HAP-1 (cell line): ENCODE measurements around the gene ATP2A3.

Experiments used
- DNase-seq, 2 experiments: peaks; one replicate each; pipeline ENCODE4 v3.0.0-alpha.2; 2016 to 2020; ENCODE audit warnings: low spot score in 2 of 2
- H3K27me3 ChIP-seq: fragments of 250-450 bp; sonication (Bioruptor Pico); 2 replicates; pipeline ENCODE4 v1.5.1; 2020; ENCODE audit warnings: low read depth, mild to moderate bottlenecking, moderate library complexity
- H3K36me3 ChIP-seq: fragments of 250-450 bp; sonication (Bioruptor Pico); replicated peaks from 2 replicates; pipeline ENCODE4 v1.5.1; 2020; ENCODE audit warnings: mild to moderate bottlenecking
- H3K4me1 ChIP-seq: fragments of 250-450 bp; sonication (Bioruptor Pico); 2 replicates; pipeline ENCODE4 v1.5.1; 2020; ENCODE audit warnings: mild to moderate bottlenecking
- H3K4me3 ChIP-seq: fragments of 250-450 bp; sonication (Bioruptor Pico); 2 replicates; pipeline ENCODE4 v1.5.1; 2020; ENCODE audit warnings: mild to moderate bottlenecking, moderate library complexity
- H3K9me3 ChIP-seq: fragments of 250-450 bp; sonication (Bioruptor Pico); 2 replicates; pipeline ENCODE4 v1.5.1; 2020; ENCODE audit warnings: mild to moderate bottlenecking, moderate library complexity
- in situ Hi-C: fragments of 300-500 bp; cut with MboI; formaldehyde crosslinking; loops from 3 replicates; pipeline ENCODE4 v1.14.3; 2020; ENCODE audit warnings: low sequenced_read_pairs, inconsistent platforms, mixed read lengths

ATP2A3 gene

GRCh38 chr17:3929181-3929580, 35.1 kb downstream of the ATP2A3 start:
- Histone ChIP-seq H3K4me3 (no peak overlapping the region), H3K9me3 (no peaks in the 10 kb centered on the region), H3K27me3 (no peaks in the 10 kb centered on the region), H3K4me1 (no peaks in the 10 kb centered on the region), H3K36me3 (no peaks in the 10 kb centered on the region)
- in situ Hi-C loops: no loop called here
- DNase-seq: no peak

DNA sequence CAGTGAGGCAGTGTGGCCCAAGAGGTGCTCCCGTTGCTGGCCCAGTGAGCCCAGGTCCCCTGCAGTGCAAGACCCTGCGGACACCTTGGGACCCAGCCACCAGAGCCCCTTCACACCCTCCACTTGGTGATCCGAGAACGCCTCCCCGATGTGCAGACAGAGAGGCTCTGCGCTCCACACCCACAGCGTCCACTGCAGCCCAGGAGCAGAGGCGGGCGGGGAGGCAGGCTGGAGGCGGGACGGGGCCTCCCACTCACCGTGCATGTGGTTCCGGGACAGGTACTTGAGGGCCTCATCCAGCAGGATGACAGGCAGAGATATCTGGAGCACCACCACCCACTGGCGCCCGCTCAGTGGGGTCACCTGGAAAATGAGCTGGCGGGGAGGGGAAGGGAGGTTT, 35.8 kb downstream of the ATP2A3 start:
- Histone ChIP-seq H3K36me3 (no peaks in the 10 kb centered on the region), H3K27me3 (no peaks in the 10 kb centered on the region), H3K9me3 (no peaks in the 10 kb centered on the region), H3K4me1 (no peaks in the 10 kb centered on the region), H3K4me3 (no peak overlapping the region)
- in situ Hi-C loops: no loop called here
- no peak for DNase-seq

DNA sequence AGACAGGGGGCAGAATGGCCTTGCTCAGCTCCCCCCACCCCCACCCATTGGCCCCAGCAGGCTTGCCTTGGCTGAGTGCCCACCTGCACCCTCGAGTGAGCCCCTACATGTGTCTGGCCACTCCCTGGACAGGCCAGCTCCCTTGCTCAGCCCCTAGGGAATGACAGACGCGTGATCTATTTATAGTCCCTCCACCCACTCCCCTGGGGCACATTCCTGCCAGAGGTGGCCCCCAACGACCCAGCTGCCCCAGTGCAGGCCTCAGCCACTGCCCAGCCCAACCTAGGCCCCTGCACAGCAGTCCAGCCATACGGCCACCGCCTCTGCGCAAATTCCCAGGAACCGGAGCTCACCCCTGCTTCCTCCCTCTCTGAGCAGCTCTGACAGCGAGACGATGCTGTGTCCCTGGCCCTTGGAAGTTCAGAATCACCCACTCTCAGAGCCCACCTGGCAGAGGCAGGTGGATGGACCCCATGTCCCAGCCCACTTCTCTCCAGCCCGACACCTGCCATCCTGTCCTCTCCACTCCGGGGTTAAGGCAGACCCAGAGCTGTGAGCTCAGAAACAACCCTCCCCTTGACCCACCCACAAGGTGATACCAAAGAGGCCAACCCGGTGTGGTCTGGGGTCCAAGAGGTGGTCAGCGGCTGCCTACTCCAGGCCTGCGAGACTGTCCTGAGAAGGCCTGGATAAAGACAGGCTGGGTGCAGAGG, 36.5 kb downstream of the ATP2A3 start:
- no peaks in the 10 kb centered on the region for H3K4me1 ChIP-seq
- in situ Hi-C loops: no loop called here
- H3K27me3 ChIP-seq: no peaks in the 10 kb centered on the region
- no peak for DNase-seq
- H3K4me3 ChIP-seq: no peak overlapping the region
- H3K9me3 ChIP-seq: no peaks in the 10 kb centered on the region
- no peaks in the 10 kb centered on the region for H3K36me3 ChIP-seq

DNA sequence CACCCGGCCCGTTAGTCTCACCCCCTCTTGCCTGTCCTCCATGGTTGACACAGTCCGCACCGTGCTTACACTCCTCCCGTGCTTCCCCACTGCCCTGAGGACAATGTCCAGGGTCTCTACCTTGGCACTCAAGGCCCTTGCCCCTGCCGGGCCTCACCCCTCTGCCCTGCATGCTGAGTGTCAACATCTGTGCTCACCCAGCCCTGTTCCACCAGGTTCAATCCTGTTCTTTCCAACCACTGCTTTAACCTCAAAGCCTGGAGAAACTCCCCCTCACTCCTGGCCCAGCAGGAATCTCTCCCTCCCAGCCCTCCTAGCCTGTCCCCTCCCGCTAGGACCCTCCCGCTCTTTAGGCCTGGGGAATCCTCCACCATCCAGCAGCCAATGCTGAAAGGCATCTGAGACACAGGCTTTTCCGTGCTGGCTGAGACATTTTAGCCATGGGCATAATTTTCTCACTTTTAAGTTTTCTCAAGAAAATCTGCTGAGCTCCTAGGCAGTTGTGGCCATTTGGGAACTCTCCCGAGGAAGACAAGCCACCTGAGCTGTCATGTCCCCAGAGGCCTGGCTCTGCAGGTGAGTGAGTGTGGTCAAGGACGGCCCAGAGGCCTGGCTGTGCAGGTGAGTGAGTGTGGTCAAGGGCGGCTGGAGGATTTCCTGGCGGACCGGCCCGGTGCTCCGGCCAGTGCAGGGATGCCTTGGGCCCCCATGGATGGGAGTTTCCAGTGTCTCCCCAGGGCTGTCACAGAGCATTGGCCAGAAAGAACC, 37.2 kb downstream of the ATP2A3 start:
- Histone ChIP-seq H3K4me1 (no peaks in the 10 kb centered on the region), H3K9me3 (no peaks in the 10 kb centered on the region), H3K4me3 (no peak overlapping the region), H3K27me3 (no peaks in the 10 kb centered on the region), H3K36me3 (no peaks in the 10 kb centered on the region)
- no peak for DNase-seq
- in situ Hi-C loops: no loop called here

GRCh38 chr17:3925684-3926485, 38.4 kb downstream of the ATP2A3 start:
- no peaks in the 10 kb centered on the region for H3K4me1 ChIP-seq
- H3K9me3 ChIP-seq: no peaks in the 10 kb centered on the region
- no peaks in the 10 kb centered on the region for H3K36me3 ChIP-seq
- no peak overlapping the region for H3K4me3 ChIP-seq
- DNase-seq: no peak
- in situ Hi-C loops: no loop called here
- no peaks in the 10 kb centered on the region for H3K27me3 ChIP-seq

DNA sequence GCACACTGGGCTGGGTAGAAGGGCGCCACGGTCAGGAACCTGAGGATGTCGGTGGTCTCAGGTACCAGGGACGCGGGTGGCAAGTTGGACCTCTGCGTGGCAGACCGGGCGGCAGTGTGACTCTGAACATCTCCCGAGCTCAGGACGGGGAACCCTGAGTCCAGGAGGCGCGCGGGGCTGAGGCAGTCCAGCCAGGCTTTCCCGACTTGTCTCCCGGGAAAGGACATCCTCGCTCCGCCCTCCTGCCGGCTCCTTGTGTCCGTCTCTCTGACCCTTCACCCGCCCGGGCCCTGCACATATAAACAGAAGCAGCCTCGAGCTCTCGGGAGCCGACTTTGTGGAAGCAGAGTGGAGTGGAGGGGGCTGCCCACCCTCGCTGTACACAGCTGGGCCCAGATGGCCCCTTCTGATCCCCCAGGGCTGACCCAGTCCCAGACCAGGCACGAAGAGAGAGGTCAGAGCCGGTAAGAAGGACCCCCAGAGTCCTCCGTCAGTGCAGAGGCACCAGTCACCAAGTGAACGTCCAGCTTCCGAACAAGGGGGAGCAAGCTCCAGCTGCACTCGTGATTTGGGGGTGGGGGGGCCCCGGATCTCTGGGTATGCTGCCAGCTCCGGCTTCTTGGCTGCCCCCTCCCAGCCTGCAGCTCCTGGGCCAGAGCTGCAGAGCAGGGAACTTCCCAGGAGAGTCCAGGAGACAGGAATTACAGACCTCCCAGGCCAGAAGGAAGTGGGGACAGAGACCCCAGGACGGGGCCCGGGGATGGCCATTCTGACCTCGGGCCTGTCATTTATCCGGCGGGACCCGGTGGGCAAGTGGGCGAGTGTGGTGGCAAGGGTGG, 39.5 kb downstream of the ATP2A3 start:
- no peaks in the 10 kb centered on the region for H3K4me1 ChIP-seq
- DNase-seq: no peak
- in situ Hi-C loops: no loop called here
- H3K4me3 ChIP-seq: no peak overlapping the region
- H3K9me3 ChIP-seq: no peaks in the 10 kb centered on the region
- no peaks in the 10 kb centered on the region for H3K27me3 ChIP-seq
- no peaks in the 10 kb centered on the region for H3K36me3 ChIP-seq

DNA sequence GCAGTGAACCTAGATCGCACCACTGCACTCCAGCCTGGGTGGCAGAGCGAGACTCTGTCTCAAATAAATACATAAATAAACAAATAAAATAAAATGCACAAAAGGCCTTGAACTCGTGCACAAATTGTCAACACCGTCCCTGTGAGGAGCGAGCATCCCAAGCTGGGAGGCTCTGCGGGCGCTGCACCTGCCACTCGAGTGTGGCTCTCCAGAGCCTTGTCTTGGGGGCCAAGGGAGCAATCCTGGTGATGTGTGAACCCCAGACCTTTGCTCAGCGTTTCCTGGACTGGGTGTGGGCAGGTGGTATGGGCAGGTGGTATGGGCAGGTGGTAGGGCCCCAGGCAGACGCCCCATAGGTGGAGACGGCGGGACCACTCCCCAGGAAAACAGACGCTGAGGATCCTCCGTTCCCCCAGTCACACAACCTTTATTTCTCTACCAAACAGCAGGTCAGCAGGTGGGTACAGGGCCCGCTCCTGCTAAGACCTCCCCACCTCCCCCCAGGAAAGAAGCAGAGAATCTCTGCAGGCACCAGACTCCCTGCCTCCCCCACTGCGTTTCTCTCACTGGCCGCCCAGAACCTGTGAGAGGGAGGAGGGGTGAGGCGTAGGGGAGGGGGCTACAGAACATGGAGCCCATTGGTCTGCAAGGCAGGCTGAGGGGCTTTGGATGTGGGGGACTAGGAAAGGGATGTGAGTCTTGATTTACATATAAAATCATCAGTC, 40.6 kb downstream of the ATP2A3 start:
- Histone ChIP-seq H3K4me1 (no peaks in the 10 kb centered on the region), H3K27me3 (no peaks in the 10 kb centered on the region), H3K9me3 (no peaks in the 10 kb centered on the region), H3K4me3 (no peak overlapping the region), H3K36me3 (no peaks in the 10 kb centered on the region)
- in situ Hi-C loops: no loop called here
- DNase-seq: no peak

DNA sequence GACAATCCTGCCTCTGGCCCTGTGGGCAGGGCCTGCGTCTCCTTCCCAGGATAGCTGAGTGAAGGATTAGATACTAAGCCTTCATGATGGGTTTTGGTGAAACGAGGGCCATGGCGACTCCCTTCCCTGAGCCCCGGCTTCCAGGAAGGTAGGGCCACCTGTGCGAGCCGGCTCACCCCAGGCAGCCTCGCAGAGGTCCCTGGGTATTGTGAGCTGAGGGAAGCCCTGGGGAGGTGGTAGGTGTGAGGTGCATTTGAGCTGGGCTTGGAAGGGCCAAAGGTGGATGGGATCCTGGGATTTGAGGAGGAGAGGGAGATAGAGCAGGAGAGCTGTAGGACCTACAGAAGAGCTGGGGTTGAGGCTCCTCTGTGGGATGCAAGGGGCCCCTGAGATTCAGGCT, 41.5 kb downstream of the ATP2A3 start:
- Histone ChIP-seq H3K27me3 (no peaks in the 10 kb centered on the region), H3K4me3 (no peak overlapping the region), H3K4me1 (no peaks in the 10 kb centered on the region), H3K9me3 (no peaks in the 10 kb centered on the region), H3K36me3 (no peaks in the 10 kb centered on the region)
- in situ Hi-C loops: no loop called here
- DNase-seq: no peak

- Histone ChIP-seq H3K36me3 (no peaks in the 10 kb centered on the region), H3K4me3 (no peak overlapping the region), H3K9me3 (no peaks in the 10 kb centered on the region), H3K4me1 (no peaks in the 10 kb centered on the region), H3K27me3 (no peaks in the 10 kb centered on the region)
- no peak for DNase-seq
- in situ Hi-C loops: no loop called here
Measured at GRCh38 chr17:3921502-3922319, 42.5 kb downstream of the ATP2A3 start.

- Histone ChIP-seq H3K27me3 (no peaks in the 10 kb centered on the region), H3K9me3 (no peaks in the 10 kb centered on the region), H3K4me1 (no peaks in the 10 kb centered on the region), H3K4me3 (no peak overlapping the region), H3K36me3 (no peaks in the 10 kb centered on the region)
- DNase-seq: no peak
- in situ Hi-C loops: no loop called here
Measured at GRCh38 chr17:3921006-3921405, 43.2 kb downstream of the ATP2A3 start.

DNA sequence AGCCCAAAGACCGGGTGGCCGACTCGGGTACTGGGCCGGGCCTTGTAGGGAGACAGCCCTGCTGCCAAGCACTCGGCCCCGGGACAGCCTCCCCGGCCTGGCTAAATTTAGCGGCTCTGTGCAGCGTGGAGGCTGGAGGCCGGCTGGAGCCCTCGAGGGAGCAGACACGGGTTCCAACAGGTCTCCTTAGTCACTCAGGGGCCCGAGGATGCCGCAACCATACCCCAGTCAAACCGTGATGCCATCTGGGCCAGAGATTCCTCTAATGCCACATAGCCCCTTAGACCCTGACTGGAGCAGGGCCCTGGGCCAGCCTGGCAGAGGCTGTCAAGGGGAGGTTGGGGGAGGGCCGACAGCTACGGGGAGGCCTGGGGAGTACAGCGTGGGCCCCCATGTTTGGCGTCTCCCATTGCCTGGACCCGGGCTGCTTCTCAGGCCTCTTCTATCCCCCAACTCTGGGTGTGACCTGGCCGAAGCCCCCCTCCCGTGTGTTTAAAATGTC, 45.1 kb downstream of the ATP2A3 start:
- no peak for DNase-seq
- no peak overlapping the region for H3K4me3 ChIP-seq
- no peaks in the 10 kb centered on the region for H3K27me3 ChIP-seq
- no peaks in the 10 kb centered on the region for H3K9me3 ChIP-seq
- in situ Hi-C loops: no loop called here
- no peaks in the 10 kb centered on the region for H3K4me1 ChIP-seq
- no peaks in the 10 kb centered on the region for H3K36me3 ChIP-seq

GRCh38 chr17:3918372-3919122, 45.7 kb downstream of the ATP2A3 start:
- Histone ChIP-seq H3K4me1 (no peaks in the 10 kb centered on the region), H3K4me3 (no peak overlapping the region), H3K36me3 (no peaks in the 10 kb centered on the region), H3K9me3 (no peaks in the 10 kb centered on the region), H3K27me3 (no peaks in the 10 kb centered on the region)
- DNase-seq: no peak
- in situ Hi-C loops: no loop called here
